Erythroblast (primary cell): ENCODE data around the gene SYPL1.

Source experiments
- GATA1 ChIP-seq: IDR thresholded peaks from 2 replicates; pipeline ENCODE4 v1.6.1; 2011; ENCODE audit warnings: low read depth, mild to moderate bottlenecking, control low read depth, low read length, moderate library complexity
- POLR2A ChIP-seq: IDR thresholded peaks from 2 replicates; pipeline ENCODE4 v1.6.1; 2011; ENCODE audit warnings: mild to moderate bottlenecking, low read length

GRCh38 chr7:106050746-106051117 is 61.4 kb downstream of the SYPL1 start:
- no peak for TF ChIP-seq POLR2A
- no peak for TF ChIP-seq GATA1
